Lower leg skin (tissue), 4 donors: ENCODE measurements around the gene HSF5. TPM values are rescaled to one million over a fixed set of nuclear protein-coding genes. Genes with fewer than 3 reads are reported as not detected.

ENCODE experiments used
- DNase-seq, 2 donors: peaks; one replicate each; pipeline ENCODE4 v3.0.0-alpha.2; 2019; ENCODE audit warnings: low spot score in 2 of 2
- H3K4me3 ChIP-seq: fragments of 200-600 bp; sonication (generic); 2 replicates; pipeline ENCODE4 v1.5.1; 2017; ENCODE audit warnings: mild to moderate bottlenecking, low read depth; ENCODE audit not compliant: poor library complexity, severe bottlenecking
- POLR2A ChIP-seq, 2 donors: fragments of 450-650 bp; IDR thresholded peaks; one replicate each; pipeline ENCODE4 v1.6.1; 2016 to 2017; ENCODE audit warnings: antibody characterized with exemption in 2 of 2, mild to moderate bottlenecking in 1 of 2, moderate library complexity in 1 of 2
- WGBS, 2 donors: methylation state at CpG; one replicate each; pipeline ENCODE4 v1.1.5; 2018; 5-methylcytosine and 5-hydroxymethylcytosine counted together
- intact Hi-C: fragments of 100-400 bp; cut with DNase I; formaldehyde crosslinking; loops from one replicate; pipeline ENCODE4 v1.15.0; 2023; ENCODE audit warnings: low total_unique reads
- total RNA-seq, 4 donors: library from RNA; depleted of rRNA; stranded (reverse); fragments of >200 nt; gene quantifications; one replicate each; pipeline ENCODE4 v1.1.0, GENCODE V29; 2016
- TF ChIP-seq, protein P1 (sequence below), 3 donors: fragments of 450-650 bp; IDR thresholded peaks; one replicate each; pipeline ENCODE4 v1.5.1; 2016; ENCODE audit warnings: antibody characterized with exemption in 3 of 3, mild to moderate bottlenecking in 3 of 3, moderate library complexity in 2 of 3

HSF5 gene
- total RNA-seq, 4 donors from 2014 or later, result 0.08 to 0.10 TPM; not detected in 2

GRCh38 chr17:58413684-58414083 lies 74.5 kb downstream of the HSF5 start:
- WGBS, 2 donors, result 44 to 48% methylated on average over 2 of the region's 2 CpGs
- intact Hi-C loops, result no loop called here
- DNase-seq, result no peak
- H3K4me3 ChIP-seq, result no peak overlapping the region
- TF ChIP-seq, protein P1, sequence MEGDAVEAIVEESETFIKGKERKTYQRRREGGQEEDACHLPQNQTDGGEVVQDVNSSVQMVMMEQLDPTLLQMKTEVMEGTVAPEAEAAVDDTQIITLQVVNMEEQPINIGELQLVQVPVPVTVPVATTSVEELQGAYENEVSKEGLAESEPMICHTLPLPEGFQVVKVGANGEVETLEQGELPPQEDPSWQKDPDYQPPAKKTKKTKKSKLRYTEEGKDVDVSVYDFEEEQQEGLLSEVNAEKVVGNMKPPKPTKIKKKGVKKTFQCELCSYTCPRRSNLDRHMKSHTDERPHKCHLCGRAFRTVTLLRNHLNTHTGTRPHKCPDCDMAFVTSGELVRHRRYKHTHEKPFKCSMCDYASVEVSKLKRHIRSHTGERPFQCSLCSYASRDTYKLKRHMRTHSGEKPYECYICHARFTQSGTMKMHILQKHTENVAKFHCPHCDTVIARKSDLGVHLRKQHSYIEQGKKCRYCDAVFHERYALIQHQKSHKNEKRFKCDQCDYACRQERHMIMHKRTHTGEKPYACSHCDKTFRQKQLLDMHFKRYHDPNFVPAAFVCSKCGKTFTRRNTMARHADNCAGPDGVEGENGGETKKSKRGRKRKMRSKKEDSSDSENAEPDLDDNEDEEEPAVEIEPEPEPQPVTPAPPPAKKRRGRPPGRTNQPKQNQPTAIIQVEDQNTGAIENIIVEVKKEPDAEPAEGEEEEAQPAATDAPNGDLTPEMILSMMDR (IDR thresholded peaks at IDR 0.05), result no peak
- no peak for TF ChIP-seq POLR2A (IDR thresholded peaks at IDR 0.05)

DNA sequence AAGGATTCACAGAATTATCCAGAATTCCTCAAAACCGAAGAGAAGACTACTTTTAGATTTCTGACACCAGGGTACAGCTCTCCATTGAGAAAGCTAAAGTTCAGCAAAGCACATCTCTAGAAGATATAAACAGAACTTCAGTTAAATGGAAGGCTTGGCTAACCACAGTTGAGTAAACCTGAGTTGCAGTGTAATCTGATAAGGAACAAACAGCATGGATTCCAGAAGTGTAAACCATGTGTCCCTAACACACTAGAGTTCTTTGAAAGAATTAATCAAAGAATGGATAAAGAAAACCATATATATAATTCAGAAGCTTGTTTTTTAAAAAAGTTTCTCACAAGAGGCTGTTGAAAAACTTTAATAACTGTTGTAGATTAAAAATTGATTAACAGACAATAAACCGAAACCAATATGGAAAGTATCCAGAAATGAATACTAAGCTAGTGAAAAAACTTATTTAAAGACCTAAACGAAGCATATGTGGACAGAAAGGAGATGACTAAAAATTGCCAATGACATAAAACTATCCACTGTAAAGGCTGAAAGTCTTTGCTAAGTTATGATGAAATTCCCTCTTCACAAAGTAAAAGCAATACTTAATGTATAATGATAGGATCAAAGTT lies 75.1 kb downstream of the HSF5 start:
- H3K4me3 ChIP-seq, result no peak overlapping the region
- WGBS, 2 donors, result 41 to 44% methylated on average over 3 of the region's 3 CpGs
- DNase-seq, result no peak
- TF ChIP-seq, protein P1 (IDR thresholded peaks at IDR 0.05), result no peak
- TF ChIP-seq POLR2A (IDR thresholded peaks at IDR 0.05), result no peak
- intact Hi-C loops, result no loop called here

- TF ChIP-seq, protein P1 (IDR thresholded peaks at IDR 0.05), result no peak
- no peak for TF ChIP-seq POLR2A (IDR thresholded peaks at IDR 0.05)
- 68 to 80% methylated on average over 1 of the region's 1 CpG for WGBS, 2 donors
- intact Hi-C loops, result no loop called here
- H3K4me3 ChIP-seq, result no peak overlapping the region
- DNase-seq, result no peak
Observed at GRCh38 chr17:58412064-58412703, 76.0 kb downstream of the HSF5 start.

GRCh38 chr17:58411408-58411894 lies 76.8 kb downstream of the HSF5 start:
- intact Hi-C loops, result no loop called here
- H3K4me3 ChIP-seq, result no peak overlapping the region
- no peak for DNase-seq
- TF ChIP-seq, protein P1 (IDR thresholded peaks at IDR 0.05), result no peak
- TF ChIP-seq POLR2A (IDR thresholded peaks at IDR 0.05), result no peak
- 46 to 51% methylated on average over 1 of the region's 1 CpG for WGBS, 2 donors

DNA sequence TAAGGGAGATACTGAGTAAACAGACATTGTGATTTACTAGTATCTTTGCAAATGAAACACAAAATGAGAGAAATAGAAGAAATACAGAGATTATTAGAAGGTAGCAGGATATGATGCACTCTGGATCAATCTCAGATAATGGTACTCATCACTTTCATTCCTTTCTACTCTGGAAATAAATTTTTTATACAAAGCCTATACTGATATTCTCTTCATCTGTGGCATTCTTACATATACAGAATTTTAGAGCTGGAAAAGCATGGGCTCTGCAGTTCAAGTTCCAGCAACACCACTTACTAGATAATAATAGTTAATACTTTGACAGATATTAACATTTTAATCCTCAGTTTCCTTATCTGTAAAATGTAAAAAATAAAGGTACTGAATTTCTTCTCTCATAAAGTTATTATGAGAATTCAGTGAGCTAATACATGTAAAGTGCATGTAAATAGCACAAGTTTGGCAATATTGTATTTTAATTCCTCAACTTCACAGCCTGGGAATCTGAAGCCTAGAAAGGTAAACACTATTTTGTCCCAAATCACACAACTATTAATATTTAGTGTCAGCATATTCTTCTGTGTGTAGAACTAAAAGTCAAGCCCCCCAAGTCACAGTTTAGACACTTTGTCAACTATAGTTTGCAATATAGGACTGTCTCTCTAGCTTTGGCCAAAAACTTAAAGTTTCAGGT lies 77.3 kb downstream of the HSF5 start:
- H3K4me3 ChIP-seq, result no peak overlapping the region
- DNase-seq, result no peak
- intact Hi-C loops, result no loop called here
- TF ChIP-seq POLR2A (IDR thresholded peaks at IDR 0.05), result no peak
- TF ChIP-seq, protein P1 (IDR thresholded peaks at IDR 0.05), result no peak
